NCI-H526 (cell line): Measurements from ENCODE around the gene JCAD.

Experiments used
- DNase-seq, 2 experiments: peaks; one replicate each; lab custom pipeline; 2025; lab: John Stamatoyannopoulos, UW

JCAD gene

GRCh38 chr10:30074090-30074489 is 14.7 kb upstream of the JCAD start:
- DNase-seq, result no peak

GRCh38 chr10:30073767-30074060 is 14.3 kb upstream of the JCAD start:
- no peak for DNase-seq

- DNase-seq, result no peak
Measured at GRCh38 chr10:30073045-30073766, 13.8 kb upstream of the JCAD start.

GRCh38 chr10:30072068-30072467 is 12.7 kb upstream of the JCAD start:
- no peak for DNase-seq

GRCh38 chr10:30070001-30070685 is 10.8 kb upstream of the JCAD start:
- no peak for DNase-seq

- DNase-seq, result no peak
Measured at GRCh38 chr10:30068492-30069223, 9.3 kb upstream of the JCAD start.

- no peak for DNase-seq
Measured at GRCh38 chr10:30063099-30063498, 3.7 kb upstream of the JCAD start.

- DNase-seq, result no peak
Measured at GRCh38 chr10:30062582-30062981, 3.2 kb upstream of the JCAD start.

- no peak for DNase-seq
Measured at GRCh38 chr10:30062090-30062489, 2.7 kb upstream of the JCAD start.

GRCh38 chr10:30058570-30059132 is 735 bp downstream of the JCAD start:
- DNase-seq, result peak in 1 of 2 experiments; percentile 5

- no peak for DNase-seq
Measured at GRCh38 chr10:30057894-30058556, 1.4 kb downstream of the JCAD start.

- DNase-seq, result no peak
Measured at GRCh38 chr10:30057421-30057841, 2.0 kb downstream of the JCAD start.

GRCh38 chr10:30056767-30057355 is 2.5 kb downstream of the JCAD start:
- peak in 1 of 2 experiments; percentile 9 for DNase-seq

- no peak for DNase-seq
Measured at GRCh38 chr10:30056281-30056680, 3.1 kb downstream of the JCAD start.

GRCh38 chr10:30055226-30055662 is 4.1 kb downstream of the JCAD start:
- no peak for DNase-seq

GRCh38 chr10:30052062-30052461 is 7.3 kb downstream of the JCAD start:
- no peak for DNase-seq

GRCh38 chr10:30051220-30051619 is 8.2 kb downstream of the JCAD start:
- no peak for DNase-seq

GRCh38 chr10:30050411-30050810 is 9.0 kb downstream of the JCAD start:
- DNase-seq, result no peak

- no peak for DNase-seq
Measured at GRCh38 chr10:30048768-30049517, 10.4 kb downstream of the JCAD start.

- no peak for DNase-seq
Measured at GRCh38 chr10:30047924-30048531, 11.4 kb downstream of the JCAD start.

GRCh38 chr10:30047430-30047829 is 12.0 kb downstream of the JCAD start:
- no peak for DNase-seq
